Stimulated activated CD8-positive, alpha-beta memory T cell treated with anti-CD3 and anti-CD28 coated beads, Interleukin-4, amount 100 ng/mL, for 24 hours (primary cell): ENCODE measurements around the gene HAO1.

ENCODE experiments used
- DNase-seq: peaks from one replicate; pipeline ENCODE4 v3.0.0-alpha.2; 2020; ENCODE audit warnings: low read depth

The HAO1 gene

GRCh38 chr20:7926767-7927166 lies 13.5 kb downstream of the HAO1 start:
- no peak for DNase-seq

GRCh38 chr20:7926323-7926722 lies 13.9 kb downstream of the HAO1 start:
- DNase-seq: no peak

DNA sequence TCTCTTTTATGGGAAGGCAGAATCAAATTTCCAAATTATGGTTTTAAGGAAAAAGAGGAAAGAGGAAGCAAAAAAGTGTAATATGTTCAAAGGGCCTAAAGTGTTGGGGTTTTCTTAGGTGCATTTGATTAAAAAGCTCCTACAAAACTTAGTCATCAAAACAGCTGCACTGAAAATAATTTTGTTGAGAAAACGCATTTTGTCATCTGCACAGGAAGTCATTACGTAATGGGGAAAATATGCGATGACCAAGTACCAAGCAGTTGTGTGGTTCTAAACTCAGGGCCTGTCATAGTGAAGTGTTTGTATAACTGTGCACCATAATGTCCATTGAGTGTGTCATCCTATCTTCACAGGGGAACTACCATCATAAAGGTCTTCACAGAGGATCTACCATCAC lies 15.6 kb downstream of the HAO1 start:
- DNase-seq: no peak

GRCh38 chr20:7916648-7917047 lies 23.6 kb downstream of the HAO1 start:
- DNase-seq: no peak

DNA sequence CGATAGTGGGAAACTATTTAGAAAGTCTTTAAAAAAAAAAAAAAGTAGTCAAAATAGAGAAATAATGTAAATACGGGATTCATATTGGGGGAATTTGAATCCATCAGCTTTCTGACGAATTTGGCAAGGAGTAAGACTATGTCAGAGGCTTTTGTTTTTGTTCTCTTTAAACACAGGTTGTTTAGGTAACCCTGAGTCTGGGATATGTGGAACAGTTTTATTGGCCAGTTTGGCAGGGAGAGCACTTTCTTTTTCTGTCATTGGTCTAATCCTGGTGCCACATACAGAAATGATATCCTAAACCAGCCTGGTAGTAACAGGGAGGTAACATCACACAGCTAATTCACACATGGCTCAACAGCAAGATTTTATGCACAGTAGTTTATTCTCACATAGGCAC lies 27.7 kb downstream of the HAO1 start:
- no peak for DNase-seq

GRCh38 chr20:7911586-7912330 lies 28.5 kb downstream of the HAO1 start:
- DNase-seq: no peak

DNA sequence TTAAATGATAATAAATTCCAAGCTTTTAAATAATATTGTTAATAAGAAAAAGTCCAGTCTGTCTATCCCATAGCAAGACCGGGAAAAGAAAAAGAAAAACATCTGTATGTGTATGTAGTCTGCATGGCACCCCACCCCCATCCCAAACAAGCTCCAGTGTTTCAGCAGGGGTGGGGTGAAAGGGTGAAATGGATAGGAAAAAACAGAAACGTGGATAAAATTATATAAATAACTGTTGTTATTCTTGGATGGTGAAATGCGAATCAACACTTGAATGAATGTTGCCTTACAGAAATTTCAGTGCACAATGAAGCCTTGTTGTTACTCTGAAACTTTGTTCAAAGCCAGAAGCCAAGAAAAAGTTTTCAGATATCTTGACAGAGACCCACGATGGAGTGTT lies 31.4 kb downstream of the HAO1 start:
- no peak for DNase-seq

- no peak for DNase-seq
Measured at GRCh38 chr20:7903429-7903828, 36.8 kb downstream of the HAO1 start.

GRCh38 chr20:7902879-7903278 lies 37.4 kb downstream of the HAO1 start:
- no peak for DNase-seq

GRCh38 chr20:7897781-7898364 lies 42.4 kb downstream of the HAO1 start:
- no peak for DNase-seq

DNA sequence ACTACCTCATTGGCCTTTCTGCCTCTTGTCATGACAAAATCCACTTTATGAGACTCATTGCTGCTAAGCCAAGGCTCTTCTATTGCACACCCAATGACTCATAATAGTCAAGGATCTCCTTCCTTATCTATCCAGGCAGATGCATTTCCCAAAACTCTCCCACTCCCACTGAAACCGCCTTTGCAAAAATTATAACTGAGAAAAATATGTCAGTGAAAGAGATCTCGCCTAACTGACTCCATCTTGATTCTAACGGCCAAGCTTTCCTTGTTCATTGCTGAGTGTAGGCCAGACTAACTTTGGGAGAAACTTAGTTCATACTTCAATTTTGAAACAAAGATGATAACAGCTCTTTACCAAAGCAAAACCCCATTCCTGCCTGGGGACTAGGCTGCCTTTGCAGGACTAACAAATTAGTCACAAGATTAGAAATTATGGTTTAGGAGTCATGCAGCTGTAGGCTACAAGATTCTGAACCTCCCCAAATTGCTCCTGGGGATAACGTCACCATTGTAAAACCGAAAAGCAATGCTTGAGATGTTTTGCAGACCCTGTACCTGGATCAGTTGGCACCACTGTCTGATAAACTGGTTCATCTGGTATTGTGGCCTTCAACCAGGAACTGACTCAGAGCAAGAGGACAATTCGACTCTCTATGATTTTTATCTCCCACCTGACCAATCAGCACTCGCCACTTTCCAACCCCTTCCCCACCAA lies 47.1 kb downstream of the HAO1 start:
- no peak for DNase-seq

GRCh38 chr20:7891705-7892104 lies 48.6 kb downstream of the HAO1 start:
- DNase-seq: no peak

- DNase-seq: no peak
Measured at GRCh38 chr20:7889736-7890135, 50.5 kb downstream of the HAO1 start.

DNA sequence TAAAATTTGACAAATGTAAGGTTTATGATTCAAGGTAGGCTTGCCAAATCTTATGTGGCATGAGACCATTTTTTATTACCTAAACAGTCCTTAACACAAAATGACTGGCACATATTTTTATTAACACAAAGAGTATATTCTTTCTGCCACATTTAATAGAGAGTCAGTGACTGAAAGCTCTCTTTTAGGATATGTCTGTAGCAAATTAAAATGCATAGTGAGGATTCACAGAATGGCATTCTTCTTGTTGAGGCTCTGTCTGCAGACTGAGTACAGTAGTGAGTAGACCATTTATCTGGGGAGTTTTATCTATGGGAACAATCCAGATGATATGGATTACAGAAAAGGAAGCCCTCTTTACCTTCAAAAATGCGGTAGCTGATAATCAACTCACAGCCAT lies 56.5 kb downstream of the HAO1 start:
- DNase-seq: no peak

- no peak for DNase-seq
Measured at GRCh38 chr20:7883309-7883708, 56.9 kb downstream of the HAO1 start.

- DNase-seq: no peak
Measured at GRCh38 chr20:7882076-7882475, 58.2 kb downstream of the HAO1 start.

DNA sequence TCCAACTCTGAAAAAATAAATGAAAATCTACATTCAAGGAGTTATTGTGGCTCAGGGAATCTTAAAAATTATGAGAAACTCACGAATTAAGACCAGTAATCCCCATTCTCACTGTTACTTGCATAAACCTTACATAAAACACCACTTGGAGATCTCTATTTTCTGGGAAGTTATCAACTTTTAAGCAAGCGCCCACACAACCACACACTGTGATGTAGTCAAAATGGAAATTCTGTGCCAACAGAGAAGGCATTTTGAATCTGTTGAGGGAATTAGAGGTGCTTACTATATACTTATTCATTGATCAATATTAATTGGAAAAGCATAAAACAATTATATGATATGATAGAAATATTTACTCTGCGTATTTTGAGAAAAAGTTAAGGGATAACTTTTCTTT lies 58.7 kb downstream of the HAO1 start:
- DNase-seq: no peak

DNA sequence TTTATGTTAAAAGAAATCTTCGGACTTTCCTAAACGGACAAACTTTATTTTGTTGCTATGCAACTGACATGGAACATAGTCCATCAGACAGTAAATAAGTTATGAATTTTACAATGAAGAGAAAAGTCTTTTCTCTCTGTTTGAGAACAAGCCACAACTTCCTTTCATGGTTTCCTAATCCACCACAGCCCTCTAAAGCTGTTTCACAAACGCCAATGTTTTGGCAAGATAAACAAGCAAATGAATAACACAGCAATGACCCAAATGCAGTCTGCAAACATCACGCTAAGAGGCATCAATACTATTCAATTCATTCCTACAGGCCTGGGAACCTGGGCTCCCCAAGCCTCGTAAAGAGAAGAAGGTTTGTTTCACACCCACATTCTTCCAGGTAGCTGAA lies 60.4 kb downstream of the HAO1 start:
- DNase-seq: no peak

DNA sequence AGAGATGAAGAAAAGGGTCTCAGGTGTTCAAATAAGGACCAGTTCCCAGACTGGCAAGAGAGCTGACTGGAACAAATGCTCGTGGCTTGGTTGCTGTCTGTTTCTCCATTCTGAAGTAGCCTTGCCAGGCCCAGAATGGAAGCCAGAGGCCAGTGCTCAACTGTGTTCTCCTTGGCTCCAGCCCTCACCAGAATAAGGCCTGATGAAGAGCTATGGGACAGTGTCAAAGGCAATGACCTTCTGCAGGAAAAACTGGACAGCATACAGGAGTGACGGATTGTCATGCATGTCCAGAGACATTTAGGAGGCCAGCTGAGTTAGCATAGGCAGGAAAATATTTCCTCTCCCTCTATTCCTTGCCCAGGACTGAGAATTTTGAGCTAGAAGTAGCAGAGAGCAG lies 72.2 kb downstream of the HAO1 start:
- no peak for DNase-seq

GRCh38 chr20:7866285-7866684 lies 74.0 kb downstream of the HAO1 start:
- DNase-seq: no peak

- DNase-seq: no peak
Measured at GRCh38 chr20:7859356-7859802, 80.9 kb downstream of the HAO1 start.

GRCh38 chr20:7858734-7859250 lies 81.5 kb downstream of the HAO1 start:
- DNase-seq: no peak

DNA sequence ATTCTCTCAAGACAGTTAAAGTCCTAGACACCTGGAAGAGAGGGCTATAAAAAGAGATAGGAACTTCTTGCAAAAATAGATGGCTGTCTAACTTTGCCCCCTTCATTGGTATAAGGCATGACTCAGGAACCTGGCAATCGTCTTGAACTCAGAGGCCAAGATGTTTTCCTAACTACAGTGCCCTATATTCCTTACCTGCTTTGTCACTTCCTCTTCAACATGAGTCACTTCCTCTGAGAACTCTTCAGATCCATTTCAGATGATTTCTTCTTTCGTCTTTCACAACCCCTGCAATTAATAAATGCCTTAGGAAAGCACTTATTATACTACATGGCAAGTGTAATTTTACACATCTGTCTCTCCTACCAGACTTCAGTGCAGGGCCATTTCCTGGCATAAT lies 83.5 kb downstream of the HAO1 start:
- no peak for DNase-seq
